RWPE2 (cell line): ENCODE results near the gene USP15.

Experiments
- ATAC-seq: fragments of 200-7000 bp; cut with Tn5 transposase; 3 replicates; pipeline ENCODE4 v1.9.1; 2021; ENCODE audit warnings: low read depth
- DNase-seq: peaks from one replicate; pipeline ENCODE4 v3.0.0-alpha.2; 2020; ENCODE audit warnings: low spot score
- H3K27ac ChIP-seq: fragments of 450-650 bp; 2 replicates; pipeline ENCODE4 v1.5.1; 2017; ENCODE audit warnings: mild to moderate bottlenecking; ENCODE audit not compliant: poor library complexity, severe bottlenecking
- H3K27me3 ChIP-seq: fragments of 250-450 bp; sonication (Bioruptor Pico); 2 replicates; pipeline ENCODE4 v1.5.1; 2021; ENCODE audit warnings: mild to moderate bottlenecking, moderate library complexity; ENCODE audit not compliant: insufficient read depth, poor library complexity, severe bottlenecking
- H3K36me3 ChIP-seq: fragments of 250-450 bp; sonication (Bioruptor Pico); 2 replicates; pipeline ENCODE4 v1.5.1; 2020; ENCODE audit warnings: low read depth, mild to moderate bottlenecking, moderate library complexity
- H3K4me1 ChIP-seq: fragments of 250-450 bp; sonication (Bioruptor Pico); 2 replicates; pipeline ENCODE4 v1.5.1; 2021; ENCODE audit warnings: mild to moderate bottlenecking, moderate library complexity; ENCODE audit not compliant: insufficient read depth, poor library complexity, severe bottlenecking
- H3K4me3 ChIP-seq: fragments of 250-450 bp; sonication (Bioruptor Pico); 2 replicates; pipeline ENCODE4 v1.5.1; 2021; ENCODE audit warnings: mild to moderate bottlenecking, moderate library complexity; ENCODE audit not compliant: severe bottlenecking
- H3K9me3 ChIP-seq: fragments of 250-450 bp; sonication (Bioruptor Pico); 2 replicates; pipeline ENCODE4 v1.5.1; 2021; ENCODE audit warnings: mild to moderate bottlenecking, moderate library complexity; ENCODE audit not compliant: severe bottlenecking
- TF ChIP-seq, protein P1 (sequence below): fragments of 450-650 bp; IDR thresholded peaks from one replicate; pipeline ENCODE4 v1.5.1; 2017; ENCODE audit warnings: mild to moderate bottlenecking, moderate library complexity; ENCODE audit not compliant: poor library complexity, severe bottlenecking

Gene USP15

DNA sequence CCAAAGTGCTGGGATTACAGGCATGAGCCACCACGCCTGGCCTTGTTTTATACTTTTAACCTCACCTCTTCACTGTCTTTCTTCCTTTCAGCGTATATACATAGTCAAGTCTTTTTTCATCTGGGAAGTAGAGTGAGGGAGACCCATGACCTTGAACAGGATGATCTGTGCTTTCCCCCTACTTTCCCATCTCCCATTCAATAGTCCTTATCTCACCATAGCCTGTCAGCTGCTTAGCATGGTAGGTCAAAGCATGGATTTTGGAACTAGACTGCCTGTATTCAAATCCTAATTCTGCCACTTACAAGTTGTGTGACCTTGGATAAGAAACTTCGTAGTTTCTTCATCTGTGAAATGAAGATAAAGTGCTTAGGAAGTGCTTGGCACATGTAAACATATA, 110.0 kb downstream of the USP15 start:
- Histone ChIP-seq H3K9me3 (no peaks in the 10 kb centered on the region), H3K4me1 (no peaks in the 10 kb centered on the region), H3K36me3 (no peaks in the 10 kb centered on the region; the same call in 1 of the 2 replicates), H3K27me3 (no peaks in the 10 kb centered on the region), H3K27ac (no peak overlapping the region), H3K4me3 (no peak overlapping the region)
- DNase-seq = no peak
- no peak for ATAC-seq
- TF ChIP-seq, protein P1, sequence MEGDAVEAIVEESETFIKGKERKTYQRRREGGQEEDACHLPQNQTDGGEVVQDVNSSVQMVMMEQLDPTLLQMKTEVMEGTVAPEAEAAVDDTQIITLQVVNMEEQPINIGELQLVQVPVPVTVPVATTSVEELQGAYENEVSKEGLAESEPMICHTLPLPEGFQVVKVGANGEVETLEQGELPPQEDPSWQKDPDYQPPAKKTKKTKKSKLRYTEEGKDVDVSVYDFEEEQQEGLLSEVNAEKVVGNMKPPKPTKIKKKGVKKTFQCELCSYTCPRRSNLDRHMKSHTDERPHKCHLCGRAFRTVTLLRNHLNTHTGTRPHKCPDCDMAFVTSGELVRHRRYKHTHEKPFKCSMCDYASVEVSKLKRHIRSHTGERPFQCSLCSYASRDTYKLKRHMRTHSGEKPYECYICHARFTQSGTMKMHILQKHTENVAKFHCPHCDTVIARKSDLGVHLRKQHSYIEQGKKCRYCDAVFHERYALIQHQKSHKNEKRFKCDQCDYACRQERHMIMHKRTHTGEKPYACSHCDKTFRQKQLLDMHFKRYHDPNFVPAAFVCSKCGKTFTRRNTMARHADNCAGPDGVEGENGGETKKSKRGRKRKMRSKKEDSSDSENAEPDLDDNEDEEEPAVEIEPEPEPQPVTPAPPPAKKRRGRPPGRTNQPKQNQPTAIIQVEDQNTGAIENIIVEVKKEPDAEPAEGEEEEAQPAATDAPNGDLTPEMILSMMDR = no peak

DNA sequence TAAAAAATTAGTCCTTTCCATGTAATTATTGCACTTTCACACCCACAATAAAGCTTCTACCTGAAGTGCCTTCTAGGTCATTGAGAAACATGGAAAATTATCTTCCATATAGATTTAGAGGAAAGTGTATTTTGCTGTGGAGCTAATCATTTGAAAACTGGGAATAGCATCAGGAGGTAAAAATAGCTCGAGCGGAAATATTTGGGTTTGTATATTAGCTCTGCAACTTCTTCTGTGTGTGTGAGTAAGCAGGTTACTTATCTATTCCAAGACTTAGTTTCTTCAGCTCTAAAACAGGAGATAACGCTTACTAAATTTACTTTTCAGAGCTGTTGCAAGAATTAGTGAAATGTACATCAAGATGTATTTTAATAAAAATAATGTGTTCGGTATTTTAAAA, 111.5 kb downstream of the USP15 start:
- Histone ChIP-seq H3K9me3 (no peaks in the 10 kb centered on the region), H3K4me3 (no peak overlapping the region), H3K36me3 (no peaks in the 10 kb centered on the region; the same call in 1 of the 2 replicates), H3K4me1 (no peaks in the 10 kb centered on the region), H3K27me3 (no peaks in the 10 kb centered on the region), H3K27ac (no peak overlapping the region)
- no peak for DNase-seq
- TF ChIP-seq, protein P1 = no peak
- no peak for ATAC-seq

DNA sequence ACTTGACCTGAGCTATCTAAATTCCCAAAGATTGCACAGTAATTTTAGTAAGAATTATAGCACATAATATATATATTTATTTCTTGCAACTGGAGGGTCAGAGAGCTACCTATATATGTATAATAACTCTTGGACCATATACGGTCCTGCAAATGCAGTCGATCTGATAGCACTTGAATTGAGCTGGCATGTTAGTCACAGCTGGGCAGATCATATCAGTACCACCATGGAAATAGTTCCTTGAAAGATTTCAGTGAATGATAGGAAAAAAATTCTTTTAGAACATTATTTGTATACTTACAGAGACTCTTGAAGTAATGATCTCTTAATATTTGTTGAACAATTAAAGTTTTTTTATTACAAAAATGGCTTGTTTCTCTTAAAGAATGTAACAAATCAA, 111.9 kb downstream of the USP15 start:
- TF ChIP-seq, protein P1 = no peak
- H3K27me3 ChIP-seq = no peaks in the 10 kb centered on the region
- no peak overlapping the region for H3K27ac ChIP-seq
- no peaks in the 10 kb centered on the region for H3K4me1 ChIP-seq
- H3K4me3 ChIP-seq = no peak overlapping the region
- ATAC-seq (no peak), DNase-seq (no peak)
- H3K9me3 ChIP-seq = no peaks in the 10 kb centered on the region
- H3K36me3 ChIP-seq = no peaks in the 10 kb centered on the region; the same call in 1 of the 2 replicates

DNA sequence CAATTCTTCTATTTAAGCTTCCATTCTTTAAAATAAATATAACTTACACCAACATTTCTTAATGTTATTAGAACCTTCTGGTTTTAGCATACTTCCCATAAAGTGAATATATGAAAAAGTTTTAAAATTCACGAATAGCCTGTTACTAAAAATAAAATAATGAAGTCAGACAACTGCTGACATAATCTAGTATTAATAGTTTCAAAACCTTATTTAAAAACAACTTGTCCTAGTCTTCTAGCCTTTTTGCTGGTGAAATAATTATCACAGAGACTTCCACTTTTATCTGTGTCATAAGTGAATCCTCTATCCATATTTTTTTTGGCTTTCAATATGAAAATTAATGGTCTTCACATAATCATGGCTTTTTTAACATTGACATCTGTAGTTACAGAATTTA, 112.6 kb downstream of the USP15 start:
- no peak overlapping the region for H3K27ac ChIP-seq
- DNase-seq = no peak
- TF ChIP-seq, protein P1 = no peak
- H3K4me1 ChIP-seq = no peaks in the 10 kb centered on the region
- no peaks in the 10 kb centered on the region for H3K27me3 ChIP-seq
- no peak for ATAC-seq
- H3K36me3 ChIP-seq = no peaks in the 10 kb centered on the region; the same call in 1 of the 2 replicates
- H3K9me3 ChIP-seq = no peaks in the 10 kb centered on the region
- H3K4me3 ChIP-seq = no peak overlapping the region

DNA sequence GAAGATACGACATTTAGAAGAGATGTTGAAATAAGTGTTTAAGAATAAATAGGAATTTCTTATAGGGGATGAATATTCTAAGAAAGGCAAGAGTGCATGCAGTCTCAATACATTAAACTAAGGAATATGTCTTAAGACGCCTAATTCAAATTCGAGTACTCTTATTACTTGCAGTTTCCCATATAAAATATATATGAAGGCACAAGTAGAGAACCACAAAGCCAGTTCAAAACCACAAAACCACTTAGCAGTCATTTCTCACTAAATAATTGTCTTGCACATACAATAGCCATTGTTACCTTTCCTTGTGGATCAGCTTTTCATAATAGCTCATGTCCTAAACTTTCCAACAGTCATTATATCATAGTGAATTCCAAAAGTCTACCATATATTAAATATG, 115.4 kb downstream of the USP15 start:
- TF ChIP-seq, protein P1 = no peak
- Histone ChIP-seq H3K27ac (no peak overlapping the region), H3K27me3 (no peaks in the 10 kb centered on the region), H3K4me3 (no peak overlapping the region), H3K9me3 (no peaks in the 10 kb centered on the region), H3K4me1 (no peaks in the 10 kb centered on the region), H3K36me3 (peaks cover 3% of the 10 kb centered on the region; the same call in 1 of the 2 replicates)
- no peak for DNase-seq
- no peak for ATAC-seq
